Panc1 (cell line): ENCODE data around the gene SCGB1D4. TPM values are rescaled to one million over a fixed set of nuclear protein-coding genes. Genes with fewer than 3 reads are reported as not detected.

Source experiments
- ATAC-seq: fragments of 200-7000 bp; cut with Tn5 transposase; 2 replicates; pipeline ENCODE4 v1.9.1; 2020; ENCODE audit warnings: mild to moderate bottlenecking, moderate library complexity
- BruUV-seq: library from RNA; stranded (reverse); fragments of 400-500 nt; replicated peaks from 2 replicates; lab custom pipeline; 2021; lab: Mats Ljungman, UMichigan
- CTCF ChIA-PET: fragments of 300-600 bp; sonication (Branson Sonifier 250); formaldehyde crosslinking; loops from one replicate; lab custom pipeline; 2022; ENCODE audit warnings: antibody characterized with exemption; lab: Charles Lee
- POLR2A ChIA-PET: fragments of 300-600 bp; sonication (Branson Sonifier 250); formaldehyde crosslinking; loops from one replicate; lab custom pipeline; 2022; ENCODE audit warnings: antibody characterized with exemption; lab: Charles Lee
- DNase-seq: peaks from one replicate; pipeline ENCODE4 v3.0.0-alpha.2; 2010; ENCODE audit warnings: low read depth, low spot score
- H3K27ac ChIP-seq: 2 replicates; pipeline ENCODE4 v1.5.1; 2011; ENCODE audit warnings: mild to moderate bottlenecking, low read length, inconsistent platforms
- H3K27me3 ChIP-seq: fragments of 200-500 bp; sonication (Bioruptor generic); 2 replicates; pipeline ENCODE4 v1.6.0; 2014; ENCODE audit warnings: low read length, inconsistent platforms; ENCODE audit not compliant: control insufficient read depth, insufficient read depth
- H3K36me3 ChIP-seq: fragments of 200-500 bp; sonication (Bioruptor generic); 2 replicates; pipeline ENCODE4 v1.5.1; 2014; ENCODE audit warnings: inconsistent platforms, mild to moderate bottlenecking, low read length, moderate library complexity; ENCODE audit not compliant: control insufficient read depth, insufficient read depth
- H3K4me1 ChIP-seq: 2 replicates; pipeline ENCODE4 v1.5.1; 2011; ENCODE audit warnings: inconsistent platforms, mild to moderate bottlenecking, low read length, moderate library complexity; ENCODE audit not compliant: control insufficient read depth, insufficient read depth
- H3K4me3 ChIP-seq, 2 experiments: 2 replicates each; pipeline ENCODE4 v1.5.1; 2011 to 2012; ENCODE audit warnings: low read depth in 2 of 2, low read length in 2 of 2, mild to moderate bottlenecking in 2 of 2, inconsistent platforms in 1 of 2, moderate library complexity in 1 of 2
- H3K9me3 ChIP-seq: fragments of 200-500 bp; sonication (Bioruptor generic); 2 replicates; pipeline ENCODE4 v1.5.1; 2014; ENCODE audit warnings: low read depth, mild to moderate bottlenecking, inconsistent platforms, low read length, moderate library complexity; ENCODE audit not compliant: control insufficient read depth, insufficient read depth
- POLR2AphosphoS5 ChIP-seq: IDR thresholded peaks from 2 replicates; pipeline ENCODE4 v1.6.1; 2012; ENCODE audit warnings: mild to moderate bottlenecking, low read depth, low read length, moderate library complexity
- SIN3A ChIP-seq: IDR thresholded peaks from 2 replicates; pipeline ENCODE4 v1.6.1; 2012; ENCODE audit warnings: low read depth, mild to moderate bottlenecking, low read length, moderate library complexity, borderline replicate concordance; ENCODE audit not compliant: insufficient read depth
- TCF7L2 ChIP-seq: IDR thresholded peaks from 2 replicates; pipeline ENCODE4 v1.6.1; 2011; ENCODE audit warnings: mild to moderate bottlenecking, low read depth, low read length, inconsistent platforms
- in situ Hi-C: cut with HindIII; loops from 2 replicates; pipeline ENCODE4 v1.10.0; 2016; ENCODE audit warnings: low sequenced_read_pairs, low pct_unique_long_range_greater_than_20kb
- intact Hi-C: fragments of 100-400 bp; cut with micrococcal nuclease; formaldehyde crosslinking; loops from one replicate; pipeline ENCODE4 v1.10.0; 2022; ENCODE audit not compliant: unreplicated experiment
- total RNA-seq: library from RNA; stranded (reverse); gene quantifications from one replicate; pipeline ENCODE4 v1.2.1, GENCODE V29; 2021; ENCODE audit not compliant: unreplicated experiment
- TF ChIP-seq, protein P1 (sequence below): fragments of 450-650 bp; IDR thresholded peaks from 2 replicates; pipeline ENCODE4 v1.5.1; 2017; ENCODE audit warnings: mild to moderate bottlenecking
- TF ChIP-seq, protein P2 (sequence below), 2 experiments: IDR thresholded peaks; 2 replicates each; pipeline ENCODE4 v1.6.1; 2011 to 2012; ENCODE audit warnings: low read depth in 2 of 2, control low read depth in 1 of 2, low read length in 1 of 2, mild to moderate bottlenecking in 1 of 2, moderate library complexity in 1 of 2; ENCODE audit not compliant: insufficient read depth in 1 of 2

The SCGB1D4 gene
- total RNA-seq, 1 experiment from 2014 or later, result not detected

GRCh38 chr11:62256281-62256680 is 42.6 kb downstream of the SCGB1D4 start:
- H3K27ac ChIP-seq, result no peak overlapping the region
- no peak for DNase-seq
- intact Hi-C loops (no loop called here), in situ Hi-C loops (loop anchor here (5.0 kb wide), 1 partner anchor 34 kb away; no protein-coding TSS in a partner anchor)
- ChIA-PET POLR2A (no interaction called here), CTCF (no interaction called here)
- no peak for ATAC-seq
- H3K4me3 ChIP-seq, result no peak overlapping the region
- no peaks in the 10 kb centered on the region for H3K4me1 ChIP-seq
- no TSS peak for BruUV-seq
- no peaks in the 10 kb centered on the region for H3K36me3 ChIP-seq
- H3K9me3 ChIP-seq, result no peaks in the 10 kb centered on the region; the same call in 1 of the 2 replicates
- TF ChIP-seq, protein P1, sequence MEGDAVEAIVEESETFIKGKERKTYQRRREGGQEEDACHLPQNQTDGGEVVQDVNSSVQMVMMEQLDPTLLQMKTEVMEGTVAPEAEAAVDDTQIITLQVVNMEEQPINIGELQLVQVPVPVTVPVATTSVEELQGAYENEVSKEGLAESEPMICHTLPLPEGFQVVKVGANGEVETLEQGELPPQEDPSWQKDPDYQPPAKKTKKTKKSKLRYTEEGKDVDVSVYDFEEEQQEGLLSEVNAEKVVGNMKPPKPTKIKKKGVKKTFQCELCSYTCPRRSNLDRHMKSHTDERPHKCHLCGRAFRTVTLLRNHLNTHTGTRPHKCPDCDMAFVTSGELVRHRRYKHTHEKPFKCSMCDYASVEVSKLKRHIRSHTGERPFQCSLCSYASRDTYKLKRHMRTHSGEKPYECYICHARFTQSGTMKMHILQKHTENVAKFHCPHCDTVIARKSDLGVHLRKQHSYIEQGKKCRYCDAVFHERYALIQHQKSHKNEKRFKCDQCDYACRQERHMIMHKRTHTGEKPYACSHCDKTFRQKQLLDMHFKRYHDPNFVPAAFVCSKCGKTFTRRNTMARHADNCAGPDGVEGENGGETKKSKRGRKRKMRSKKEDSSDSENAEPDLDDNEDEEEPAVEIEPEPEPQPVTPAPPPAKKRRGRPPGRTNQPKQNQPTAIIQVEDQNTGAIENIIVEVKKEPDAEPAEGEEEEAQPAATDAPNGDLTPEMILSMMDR, result no peak
- TF ChIP-seq POLR2AphosphoS5 (no peak), TCF7L2 (no peak), SIN3A (no peak)
- TF ChIP-seq, protein P2, sequence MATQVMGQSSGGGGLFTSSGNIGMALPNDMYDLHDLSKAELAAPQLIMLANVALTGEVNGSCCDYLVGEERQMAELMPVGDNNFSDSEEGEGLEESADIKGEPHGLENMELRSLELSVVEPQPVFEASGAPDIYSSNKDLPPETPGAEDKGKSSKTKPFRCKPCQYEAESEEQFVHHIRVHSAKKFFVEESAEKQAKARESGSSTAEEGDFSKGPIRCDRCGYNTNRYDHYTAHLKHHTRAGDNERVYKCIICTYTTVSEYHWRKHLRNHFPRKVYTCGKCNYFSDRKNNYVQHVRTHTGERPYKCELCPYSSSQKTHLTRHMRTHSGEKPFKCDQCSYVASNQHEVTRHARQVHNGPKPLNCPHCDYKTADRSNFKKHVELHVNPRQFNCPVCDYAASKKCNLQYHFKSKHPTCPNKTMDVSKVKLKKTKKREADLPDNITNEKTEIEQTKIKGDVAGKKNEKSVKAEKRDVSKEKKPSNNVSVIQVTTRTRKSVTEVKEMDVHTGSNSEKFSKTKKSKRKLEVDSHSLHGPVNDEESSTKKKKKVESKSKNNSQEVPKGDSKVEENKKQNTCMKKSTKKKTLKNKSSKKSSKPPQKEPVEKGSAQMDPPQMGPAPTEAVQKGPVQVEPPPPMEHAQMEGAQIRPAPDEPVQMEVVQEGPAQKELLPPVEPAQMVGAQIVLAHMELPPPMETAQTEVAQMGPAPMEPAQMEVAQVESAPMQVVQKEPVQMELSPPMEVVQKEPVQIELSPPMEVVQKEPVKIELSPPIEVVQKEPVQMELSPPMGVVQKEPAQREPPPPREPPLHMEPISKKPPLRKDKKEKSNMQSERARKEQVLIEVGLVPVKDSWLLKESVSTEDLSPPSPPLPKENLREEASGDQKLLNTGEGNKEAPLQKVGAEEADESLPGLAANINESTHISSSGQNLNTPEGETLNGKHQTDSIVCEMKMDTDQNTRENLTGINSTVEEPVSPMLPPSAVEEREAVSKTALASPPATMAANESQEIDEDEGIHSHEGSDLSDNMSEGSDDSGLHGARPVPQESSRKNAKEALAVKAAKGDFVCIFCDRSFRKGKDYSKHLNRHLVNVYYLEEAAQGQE (IDR thresholded peaks at IDR 0.05; ENCODE audit: insufficient read depth in 1 of 2, low read depth in 2 of 2, low read length in 1 of 2), result no peak
- peaks cover 2% of the 10 kb centered on the region; the same call in 1 of the 2 replicates for H3K27me3 ChIP-seq

DNA sequence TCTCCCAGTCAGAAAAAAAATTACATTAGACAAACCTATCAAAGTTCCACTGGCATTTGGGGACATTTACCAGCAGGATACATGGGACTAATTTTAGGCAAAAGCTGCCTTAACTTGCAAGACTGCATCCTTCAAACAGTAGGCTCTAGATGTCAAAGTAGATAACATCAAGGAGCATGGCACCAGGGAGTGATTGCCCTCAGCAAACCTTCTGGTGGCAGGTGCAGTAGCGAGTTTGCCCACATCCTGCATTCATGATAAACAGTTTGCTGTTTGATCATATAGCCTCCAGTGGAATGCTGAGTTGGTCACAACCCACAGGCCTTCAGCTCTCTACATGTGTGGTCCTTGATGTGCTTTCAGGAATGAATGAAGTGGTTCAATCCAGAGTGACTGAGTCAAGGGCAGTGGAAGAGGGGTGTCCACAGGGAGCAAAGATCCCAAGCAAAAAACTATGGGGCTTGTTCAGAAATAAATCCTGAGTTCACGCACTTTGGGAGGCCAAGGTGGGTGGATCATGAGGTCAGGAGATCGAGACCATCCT is 44.8 kb downstream of the SCGB1D4 start:
- DNase-seq, result no peak
- no peak overlapping the region for H3K27ac ChIP-seq
- intact Hi-C loops, result no loop called here
- in situ Hi-C loops, result no loop called here
- H3K9me3 ChIP-seq, result no peaks in the 10 kb centered on the region; the same call in 1 of the 2 replicates
- ChIA-PET CTCF (no interaction called here), POLR2A (no interaction called here)
- no peak for TF ChIP-seq TCF7L2
- TF ChIP-seq, protein P2 (IDR thresholded peaks at IDR 0.05; ENCODE audit: insufficient read depth in 1 of 2, low read depth in 2 of 2, low read length in 1 of 2), result no peak
- TF ChIP-seq, protein P1, result no peak
- H3K36me3 ChIP-seq, result no peaks in the 10 kb centered on the region
- no TSS peak for BruUV-seq
- H3K4me3 ChIP-seq, result no peak overlapping the region
- H3K4me1 ChIP-seq, result no peaks in the 10 kb centered on the region
- no peak for ATAC-seq
- H3K27me3 ChIP-seq, result peaks cover 4% of the 10 kb centered on the region; the same call in 1 of the 2 replicates
